T1000 (cell line): ENCODE measurements around the gene ISOC2.
"Not testable (repeated sequence)": the region's sequence is repeated elsewhere in the genome, so short reads cannot be mapped to it uniquely, and the experiment has no call there.

Source experiments
- DNase-seq: peaks from one replicate; lab custom pipeline; 2025; ENCODE audit warnings: mixed read lengths; lab: John Stamatoyannopoulos, UW

Gene ISOC2

DNA sequence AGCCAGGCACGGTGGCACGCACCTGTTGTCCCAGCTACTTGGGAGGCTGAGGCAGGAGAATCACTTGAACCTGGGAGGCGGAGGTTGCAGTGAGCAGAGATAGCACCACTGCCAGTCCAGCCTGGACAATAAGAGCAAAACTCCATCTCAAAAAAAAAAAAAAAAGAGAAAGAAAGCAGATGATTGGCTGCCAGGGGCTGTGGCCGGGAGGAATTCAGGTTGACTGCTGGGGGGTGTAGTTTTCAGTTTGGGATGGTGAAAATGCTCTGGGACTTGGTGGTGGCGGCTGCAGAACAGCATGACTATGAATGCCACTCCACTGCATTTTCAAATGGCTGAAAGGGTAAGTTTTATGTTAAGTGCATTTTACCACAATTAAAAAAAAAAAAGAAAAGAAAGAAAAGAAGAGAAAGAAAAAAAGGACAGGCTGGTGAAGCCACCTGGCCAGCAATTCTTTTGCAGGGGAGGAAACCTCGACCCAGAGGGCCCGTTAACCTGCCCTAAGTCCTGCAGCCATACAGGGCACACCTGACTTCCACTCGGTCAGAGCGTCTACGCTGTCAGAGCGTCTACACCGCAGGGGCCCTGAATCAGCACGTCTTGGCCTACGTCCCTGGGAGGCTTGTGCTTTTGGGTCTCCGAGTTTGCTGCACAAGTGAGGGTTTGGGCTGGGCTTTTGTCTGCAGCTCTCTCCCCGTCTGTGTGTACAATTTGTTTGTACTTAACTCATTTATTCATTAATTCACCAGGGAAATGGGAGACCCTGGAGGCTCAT, 3.6 kb downstream of the ISOC2 start:
- no peak for DNase-seq

DNA sequence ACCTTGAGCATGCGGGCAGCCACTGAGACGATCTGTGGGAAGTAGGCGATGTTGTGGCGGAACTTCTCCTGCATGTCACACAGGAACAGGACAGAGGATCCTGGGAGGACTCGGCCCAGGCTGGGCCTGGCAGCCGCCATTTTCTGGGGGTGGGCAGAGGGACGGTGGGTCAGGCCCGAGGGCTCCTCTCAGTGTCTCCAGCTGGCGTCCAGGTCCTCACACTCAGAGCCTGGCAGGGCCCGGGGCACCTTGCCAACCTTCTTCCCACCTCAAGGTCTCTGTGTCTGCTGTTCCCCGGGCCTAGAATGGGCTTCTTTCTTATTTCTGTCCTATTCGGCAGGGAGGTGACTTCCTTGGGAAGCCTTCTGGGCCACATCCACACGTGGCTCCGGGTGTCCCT, 5.1 kb downstream of the ISOC2 start:
- DNase-seq, result no peak

DNA sequence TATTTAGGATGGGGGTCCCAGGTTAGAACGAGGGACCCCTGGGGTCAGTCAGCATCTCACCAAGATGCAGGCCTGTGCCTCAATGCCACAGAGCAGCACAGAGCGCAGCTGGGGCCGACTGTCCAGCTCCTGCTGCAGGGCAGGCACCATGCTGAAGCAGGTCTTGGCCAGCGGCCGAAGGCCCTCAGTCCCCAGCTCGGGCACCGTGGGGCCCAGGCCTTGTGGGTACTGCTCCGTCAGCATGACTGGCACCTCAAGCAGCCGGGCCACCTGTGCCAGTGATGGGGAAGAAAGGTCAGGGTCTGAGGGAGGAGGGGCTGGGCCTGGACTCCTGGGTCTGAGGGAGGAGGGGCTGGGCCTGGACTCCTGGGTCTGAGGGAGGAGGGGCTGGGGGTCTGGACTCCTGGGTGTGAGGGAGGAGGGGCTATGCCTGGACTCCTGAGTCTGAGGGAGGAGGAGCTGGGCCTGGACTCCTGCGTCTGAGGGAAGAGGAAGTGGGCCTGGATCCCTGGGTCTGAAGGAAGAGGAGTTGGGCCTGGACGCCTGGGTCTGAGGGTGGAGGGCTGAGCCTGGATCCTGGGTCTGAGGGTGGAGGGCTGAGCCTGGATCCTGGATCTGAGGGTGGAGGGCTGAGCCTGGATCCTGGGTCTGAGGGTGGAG, 5.7 kb downstream of the ISOC2 start:
- DNase-seq, result no peak

DNA sequence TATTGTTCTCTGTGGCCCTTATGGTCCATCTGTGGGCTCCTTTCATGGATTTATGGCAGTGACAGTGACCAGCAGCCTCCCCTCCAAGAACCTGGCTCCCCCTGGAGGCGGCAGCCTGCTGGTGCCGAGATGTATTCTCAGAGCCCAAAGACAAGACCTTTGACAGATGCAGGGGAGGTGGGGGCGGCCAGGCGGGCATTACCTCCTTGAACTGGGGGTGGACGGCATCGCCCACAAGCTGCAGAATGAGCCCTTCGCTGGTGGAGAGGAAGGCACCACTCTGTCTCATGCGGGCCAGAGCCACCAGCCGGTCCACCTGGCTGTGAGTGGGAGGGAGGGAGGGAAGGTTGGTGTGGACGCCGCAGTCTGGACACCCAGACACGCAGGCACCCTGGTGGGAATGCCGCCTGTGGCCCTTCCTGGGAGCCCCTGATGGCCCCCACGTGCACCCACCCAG, 6.6 kb downstream of the ISOC2 start:
- DNase-seq, result no peak

DNA sequence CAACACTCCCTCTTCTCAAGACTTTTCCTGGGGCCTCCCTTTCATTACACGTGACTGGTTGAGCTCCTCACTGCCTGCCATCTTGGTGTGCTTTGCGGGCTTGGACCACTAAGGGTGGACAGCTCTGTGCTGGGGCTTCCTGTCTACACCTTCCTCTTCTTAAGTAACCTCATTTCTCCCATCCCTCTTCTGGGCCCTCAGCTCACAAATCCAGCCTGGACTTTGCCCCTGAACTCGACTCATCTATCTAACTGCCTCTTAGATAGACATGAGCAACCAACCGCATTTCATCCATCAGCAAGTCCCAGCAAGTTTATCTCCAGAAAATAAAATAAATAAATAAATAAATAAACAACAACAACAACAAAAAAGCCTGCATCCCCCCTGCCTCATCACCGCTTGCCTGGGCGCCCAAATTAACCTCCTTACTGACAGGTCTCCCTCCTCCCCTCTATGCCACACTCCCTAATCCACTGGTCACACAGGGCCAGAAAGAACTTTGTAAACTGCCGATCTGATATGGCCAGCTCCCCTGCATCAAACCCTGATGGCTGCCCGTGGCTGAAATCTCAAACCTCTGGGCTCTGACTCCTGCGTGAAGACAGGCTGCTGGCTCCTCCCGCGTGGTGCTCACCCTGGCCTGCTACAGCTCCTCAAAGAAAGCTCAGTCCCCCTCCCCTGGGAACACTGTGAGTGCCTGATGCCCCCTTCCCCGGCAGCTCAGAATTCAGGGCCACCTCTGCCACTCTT, 7.8 kb downstream of the ISOC2 start:
- DNase-seq, result no peak

DNA sequence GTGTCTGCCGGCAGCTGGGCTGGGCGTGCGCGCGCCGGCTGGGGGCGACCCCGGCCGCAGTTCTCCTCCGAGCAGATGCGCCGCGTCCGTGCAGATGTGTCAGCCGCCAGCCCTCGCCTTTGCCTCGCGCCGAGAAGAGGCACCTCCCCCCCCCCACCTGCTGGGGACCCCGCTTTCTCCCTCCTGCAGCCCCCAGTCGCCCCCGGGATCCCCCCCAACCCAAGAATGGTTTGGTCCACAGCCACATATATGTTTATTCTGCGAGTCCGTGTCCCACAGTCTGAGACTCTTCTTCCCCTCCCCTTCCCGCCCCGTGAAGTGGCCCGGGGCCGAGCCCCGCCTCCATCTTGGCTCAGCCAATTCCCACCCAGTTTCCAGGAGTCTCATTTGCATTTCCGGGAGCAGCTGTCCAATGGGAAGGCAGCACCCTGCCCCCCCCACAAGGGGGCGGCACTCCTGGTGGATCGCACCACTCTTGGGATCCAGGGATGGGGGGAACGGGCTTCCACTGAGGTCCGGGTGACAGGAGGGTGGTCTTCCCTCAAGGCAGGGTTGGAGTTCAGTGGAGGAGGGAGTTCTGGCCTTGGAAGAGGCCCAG, 8.6 kb downstream of the ISOC2 start:
- no peak for DNase-seq

DNA sequence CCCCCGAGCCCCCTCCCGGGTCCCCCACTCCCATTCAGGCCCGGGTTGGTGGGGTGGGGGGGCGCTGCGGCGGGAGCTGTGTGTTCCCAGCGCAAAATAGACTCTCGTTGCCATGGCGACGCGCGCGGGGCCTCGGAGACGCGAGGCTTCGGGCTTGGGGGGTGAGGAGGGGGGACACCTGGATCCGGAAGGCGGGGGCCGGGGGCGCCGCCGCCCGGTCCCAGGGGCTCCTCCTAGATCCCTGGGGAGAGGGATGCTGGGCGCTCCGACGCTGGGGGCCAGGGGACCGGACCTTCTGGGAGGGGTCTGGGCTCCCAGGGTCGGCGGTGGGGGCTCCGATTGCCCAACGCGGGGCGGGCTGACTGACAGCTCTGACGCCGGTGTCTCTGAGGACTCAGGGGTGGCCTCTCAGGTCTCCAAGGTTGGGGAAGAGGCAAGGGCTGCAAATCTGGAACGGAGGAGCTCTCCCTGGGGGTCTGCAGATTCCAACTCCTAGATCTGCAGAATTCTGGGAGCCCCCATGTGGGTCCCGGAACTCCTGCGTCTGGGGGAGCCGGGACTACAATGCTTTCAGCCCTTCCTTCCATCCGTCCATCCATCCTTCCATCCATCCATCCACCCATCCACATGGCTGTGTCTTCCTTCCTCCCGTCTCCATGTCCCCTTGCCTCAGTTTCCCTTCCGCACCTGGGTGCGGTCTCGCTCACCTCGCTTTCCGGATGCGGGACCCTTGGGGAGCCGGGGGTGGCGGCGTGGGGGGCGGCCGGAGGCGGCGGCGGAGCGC, 9.3 kb downstream of the ISOC2 start:
- no peak for DNase-seq

DNA sequence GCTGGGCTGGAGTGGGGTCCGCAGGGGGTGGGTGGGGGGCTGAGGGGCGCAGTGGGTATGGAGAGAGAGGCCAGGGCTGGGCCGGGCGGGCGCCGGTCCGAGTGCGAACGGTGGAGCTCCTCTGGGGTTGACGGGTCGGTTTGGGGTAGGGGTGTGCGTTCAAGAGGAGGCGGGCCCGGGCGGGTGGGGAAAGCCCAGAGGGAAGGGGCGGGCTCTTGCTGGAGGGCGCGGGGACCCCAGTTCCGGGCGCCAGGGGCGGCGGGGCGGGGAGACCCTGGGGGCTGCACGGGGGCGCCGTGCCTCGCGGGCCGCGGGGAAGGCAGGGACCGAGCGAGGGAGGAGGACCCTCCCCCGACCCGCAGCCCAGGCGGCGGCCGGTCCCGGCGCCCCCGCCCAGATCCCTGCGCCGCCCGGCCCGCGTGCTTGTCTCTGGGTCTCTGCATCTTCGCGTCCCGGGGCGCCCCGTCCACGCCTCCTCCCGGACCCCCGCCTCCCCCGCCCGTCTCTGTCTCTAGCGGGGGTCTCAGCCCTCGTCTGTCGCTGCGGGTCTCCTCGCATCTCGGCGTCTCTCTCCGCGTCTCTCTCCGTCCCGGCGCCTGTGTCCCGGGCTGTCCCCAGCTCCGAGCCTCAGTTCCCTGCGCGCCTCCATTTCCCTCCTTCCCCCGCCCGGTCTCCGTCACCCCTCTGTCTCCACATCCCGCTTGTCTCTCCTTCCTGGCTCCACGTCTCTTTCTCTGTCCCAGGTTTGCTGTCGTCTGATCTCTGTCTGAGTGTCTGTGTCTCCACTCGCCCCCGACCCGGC, 10.1 kb downstream of the ISOC2 start:
- DNase-seq, result no peak

DNA sequence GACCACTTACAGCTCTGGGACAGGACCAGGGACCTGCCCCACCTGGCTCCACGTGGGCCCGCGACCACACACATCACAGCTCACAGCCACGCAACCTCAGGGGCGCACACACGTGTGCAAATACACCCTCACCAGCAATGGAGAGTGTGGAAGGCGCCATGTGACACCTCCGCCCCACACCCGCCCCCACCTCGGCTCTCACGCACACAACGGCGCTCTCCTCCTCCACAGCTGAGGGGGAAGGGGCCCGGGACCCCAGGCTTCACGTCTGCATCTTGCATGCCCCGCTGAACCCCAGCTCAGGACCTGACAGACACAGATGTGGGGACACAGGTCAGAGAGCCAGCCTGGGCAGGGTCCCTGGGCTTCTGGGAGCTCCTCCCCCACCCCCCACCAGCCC, 12.0 kb downstream of the ISOC2 start:
- DNase-seq, result no peak

DNA sequence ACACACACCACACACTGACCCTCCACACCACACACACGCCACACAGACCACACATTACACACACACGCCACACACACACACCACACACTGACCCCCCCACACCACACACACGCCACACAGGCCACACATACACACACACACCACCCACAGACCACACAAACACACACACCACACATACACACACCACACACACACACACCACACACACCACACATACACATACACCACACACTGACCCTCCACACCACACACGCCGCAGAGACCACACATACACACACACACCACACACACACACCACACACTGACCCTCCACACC, 13.3 kb downstream of the ISOC2 start:
- not testable (repeated sequence) for DNase-seq

DNA sequence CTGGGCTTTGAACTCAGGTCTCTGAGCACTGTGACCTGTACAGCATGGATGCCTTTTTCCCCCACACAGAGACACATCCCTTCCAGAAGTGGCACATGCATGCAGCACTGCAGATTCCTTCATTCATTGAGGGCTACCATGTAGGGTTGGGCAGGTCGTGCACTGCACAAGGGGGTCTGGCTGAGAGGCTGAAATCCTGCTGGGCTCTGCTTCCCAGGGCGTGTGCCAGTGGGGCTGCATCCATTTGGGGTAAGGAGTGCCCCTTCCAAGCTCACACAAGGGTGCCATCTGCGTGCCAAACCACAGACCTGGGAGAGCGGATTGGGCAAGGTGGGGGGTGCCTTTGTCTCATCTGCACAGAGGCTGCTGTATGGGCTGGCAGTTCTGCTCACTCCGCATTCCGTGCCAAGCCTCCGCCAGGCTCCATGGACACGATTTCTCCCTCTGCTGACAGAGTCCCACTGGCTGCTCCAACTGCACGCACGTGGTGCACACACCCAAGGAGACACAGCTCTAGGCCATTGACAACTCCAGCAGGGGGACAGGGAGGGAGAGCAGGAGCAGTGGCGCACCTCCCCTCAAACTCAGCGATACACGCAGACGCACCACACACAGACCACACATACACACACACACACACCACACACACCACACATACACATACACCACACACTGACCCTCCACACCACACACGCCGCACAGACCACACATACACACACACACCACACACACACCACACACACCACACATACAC, 13.8 kb downstream of the ISOC2 start:
- DNase-seq, result peak; percentile 34

DNA sequence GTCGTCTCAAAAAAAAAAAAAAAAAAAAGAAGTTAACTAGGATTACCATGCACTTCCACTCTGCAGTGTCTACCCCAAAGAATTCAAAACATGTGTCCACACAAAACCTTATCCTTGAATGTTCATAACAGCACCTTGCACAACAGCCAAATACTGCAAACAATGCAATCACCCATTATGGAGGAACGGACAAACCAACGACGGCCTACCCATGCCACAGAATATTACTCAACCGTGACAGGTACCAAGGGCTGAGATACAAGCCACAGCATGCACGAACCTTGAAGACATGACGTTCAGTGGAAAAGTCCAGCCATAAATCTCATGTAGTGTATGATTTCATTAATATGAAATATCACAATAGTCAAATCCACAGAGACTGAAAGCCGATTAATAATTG, 15.4 kb downstream of the ISOC2 start:
- no peak for DNase-seq

DNA sequence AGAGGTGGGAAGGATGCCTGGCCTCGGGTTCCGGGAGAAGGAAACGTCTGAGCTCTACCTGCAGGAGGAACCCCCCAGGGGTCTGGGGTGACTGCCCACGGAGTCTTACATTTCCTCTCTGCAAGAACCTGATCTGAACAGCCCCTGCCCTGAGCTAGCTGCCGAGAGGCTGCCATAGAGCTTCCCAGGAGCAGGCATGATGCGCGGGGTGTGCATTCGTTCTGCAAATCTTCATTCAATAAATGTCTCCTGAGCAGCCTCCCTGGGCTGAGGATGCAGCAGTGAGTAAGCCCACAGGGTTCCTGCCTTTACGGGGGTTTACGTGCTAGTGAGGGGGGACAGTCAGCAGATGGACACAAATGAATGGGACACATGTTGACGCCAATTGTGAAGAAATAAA, 16.8 kb downstream of the ISOC2 start:
- DNase-seq, result no peak

DNA sequence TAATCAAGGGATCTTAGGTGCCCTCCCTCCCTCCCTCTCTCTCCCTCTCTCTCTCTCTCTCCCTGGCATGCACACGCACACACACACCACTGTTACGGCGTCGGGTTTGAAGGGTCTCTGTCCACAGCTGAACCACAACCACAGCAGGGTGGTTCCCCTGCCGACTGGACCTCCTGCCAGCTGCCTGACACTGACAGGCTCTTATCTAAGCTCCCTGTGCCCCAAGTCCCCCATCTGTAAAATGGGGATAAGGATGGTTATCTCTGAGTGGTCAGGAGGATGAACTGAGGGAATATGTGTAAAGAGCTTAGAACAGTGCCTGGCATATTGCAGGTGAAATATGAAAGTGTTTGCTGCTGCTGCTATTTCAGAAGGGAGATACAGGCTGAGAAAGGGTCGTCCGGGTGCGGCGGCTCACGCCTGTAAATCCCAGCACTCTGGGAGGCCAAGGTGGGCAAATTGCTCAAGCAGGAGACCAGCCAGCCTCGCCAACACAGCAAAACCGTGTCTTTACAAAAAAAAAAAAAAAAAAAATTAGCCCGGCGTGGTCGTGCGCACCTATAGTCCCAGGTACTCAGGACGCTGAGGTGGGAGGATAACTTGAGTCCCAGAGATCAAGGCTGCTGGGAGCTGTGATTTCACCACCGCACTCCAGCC, 17.5 kb downstream of the ISOC2 start:
- DNase-seq, result no peak

DNA sequence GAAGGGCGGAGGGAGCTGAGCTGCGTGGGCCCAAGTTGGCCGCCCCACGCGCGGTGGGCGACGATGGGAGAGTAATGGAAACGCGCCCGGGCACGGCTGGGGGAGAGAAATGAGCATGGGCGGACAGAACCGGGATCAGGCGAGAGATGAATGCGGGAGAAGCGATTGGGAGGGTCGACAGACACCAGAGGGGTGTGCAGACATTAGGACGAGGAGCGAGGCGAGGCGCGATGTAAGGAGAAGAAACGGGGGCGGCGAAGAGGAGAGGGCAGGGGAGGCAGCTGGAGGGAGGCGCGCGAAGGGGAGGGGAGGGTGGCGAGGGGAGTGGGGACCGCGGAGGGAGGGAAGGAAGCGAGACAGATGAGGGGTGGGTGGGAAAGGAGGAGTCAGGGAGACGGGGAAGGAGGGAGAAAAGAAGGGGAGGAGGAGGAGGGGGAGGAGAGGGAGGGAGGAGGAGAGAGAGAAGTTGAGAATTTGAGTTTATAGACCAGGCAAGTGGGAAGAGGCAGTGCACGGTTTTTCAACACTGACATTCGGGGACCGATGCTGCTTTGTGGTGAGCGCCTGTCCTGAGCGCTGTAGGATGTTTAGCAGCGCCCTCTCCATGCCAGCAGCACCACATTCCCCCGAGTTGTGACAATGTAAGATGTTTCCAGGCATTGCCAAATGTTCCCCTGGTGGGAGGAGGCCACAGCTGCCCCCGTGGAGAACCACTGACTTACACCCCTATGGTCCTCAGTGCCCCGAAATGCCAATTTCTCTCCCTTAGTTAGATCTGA, 18.2 kb downstream of the ISOC2 start, which contains the start of gene SHISA7:
Gene SHISA7 (minus strand): TSS at position 256 of the 779 bp plus-strand sequence. CDS start 437 bp downstream, outside the sequence.
- DNase-seq, result no peak

DNA sequence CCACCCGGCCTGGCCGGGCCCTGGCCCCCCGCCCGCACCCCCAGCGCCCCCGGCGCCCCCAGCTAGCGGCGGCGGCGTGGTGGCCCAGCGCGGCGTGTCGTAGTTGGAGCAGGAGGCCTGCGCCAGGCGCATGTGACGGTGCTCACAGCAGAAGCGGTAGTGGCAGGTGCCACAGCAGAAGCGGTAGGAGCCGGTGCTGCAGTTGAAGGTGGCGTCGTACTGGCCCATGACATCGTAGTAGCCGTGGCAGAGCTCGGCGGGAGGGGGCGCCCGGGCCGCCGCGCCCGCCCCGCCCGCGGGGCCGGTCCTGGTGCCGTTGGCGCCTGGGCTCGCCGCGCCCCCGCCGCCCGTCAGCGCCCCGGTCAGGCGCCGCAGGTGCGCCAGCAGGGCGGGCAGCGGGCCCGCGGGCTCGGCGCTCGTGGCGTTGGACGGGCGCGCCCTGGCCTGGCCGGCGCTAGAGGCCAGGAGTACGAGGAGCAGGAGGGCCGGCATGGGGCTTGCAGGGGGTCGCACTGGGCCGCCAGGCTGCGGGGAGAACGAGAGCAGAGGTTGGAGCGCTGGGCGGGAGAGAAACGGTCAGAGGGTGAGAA, 19.0 kb downstream of the ISOC2 start:
- no peak for DNase-seq

DNA sequence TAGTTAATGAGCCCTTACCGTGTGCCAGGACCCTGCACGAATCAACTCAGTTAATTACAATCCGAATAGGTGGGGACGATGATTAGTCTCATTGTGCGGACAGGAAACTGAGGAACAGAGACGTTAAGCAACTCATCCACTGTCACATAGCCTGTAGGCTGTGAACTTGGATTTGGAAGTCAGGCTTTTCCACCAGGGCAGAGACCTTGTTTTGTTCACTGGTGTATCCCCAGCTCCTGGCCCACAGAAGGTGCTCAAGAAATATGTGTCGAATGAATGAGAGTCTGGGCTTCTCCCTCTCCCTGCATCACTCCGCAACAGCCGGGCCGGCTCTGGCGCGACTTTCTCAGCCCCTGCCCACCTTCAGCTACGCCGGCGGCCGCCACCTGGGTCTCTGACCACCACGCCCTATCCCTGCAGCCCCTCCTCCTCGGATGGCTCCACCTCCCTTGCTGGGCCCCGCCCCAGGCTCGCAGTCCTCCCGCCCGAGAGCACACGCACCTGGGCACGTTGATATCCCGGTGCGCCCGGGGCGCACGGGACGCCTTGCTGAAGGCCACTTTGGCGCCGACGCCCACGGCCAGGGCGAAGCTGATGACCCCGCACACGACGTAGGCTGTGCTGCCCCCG, 19.6 kb downstream of the ISOC2 start:
- DNase-seq, result no peak

DNA sequence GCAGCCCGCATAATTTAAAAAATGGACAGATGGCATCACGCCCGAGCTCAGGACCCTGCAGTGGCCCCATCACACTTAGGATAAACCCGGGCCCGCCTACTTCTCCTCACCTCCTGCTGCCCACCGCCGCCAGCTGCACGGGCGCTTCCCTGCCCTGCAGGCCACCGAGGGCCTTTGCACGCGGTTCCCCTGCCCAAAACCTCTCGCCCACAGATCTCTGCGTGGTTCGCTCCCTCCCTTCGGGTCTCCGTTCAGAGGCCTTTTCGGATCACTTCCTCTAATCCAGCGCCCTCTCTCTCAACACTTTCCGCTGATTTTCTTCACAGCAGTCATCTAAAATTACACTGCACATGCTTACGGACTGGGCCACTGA, 20.1 kb downstream of the ISOC2 start:
- DNase-seq, result no peak
